ENCODE data around the gene SPRY4. TPM values are rescaled to one million over a fixed set of nuclear protein-coding genes. Genes with fewer than 3 reads are reported as not detected.

Gene SPRY4
- total RNA-seq, 3 donors from 2014 or later = 10.7 to 13.8 (median 11.6) TPM

DNA sequence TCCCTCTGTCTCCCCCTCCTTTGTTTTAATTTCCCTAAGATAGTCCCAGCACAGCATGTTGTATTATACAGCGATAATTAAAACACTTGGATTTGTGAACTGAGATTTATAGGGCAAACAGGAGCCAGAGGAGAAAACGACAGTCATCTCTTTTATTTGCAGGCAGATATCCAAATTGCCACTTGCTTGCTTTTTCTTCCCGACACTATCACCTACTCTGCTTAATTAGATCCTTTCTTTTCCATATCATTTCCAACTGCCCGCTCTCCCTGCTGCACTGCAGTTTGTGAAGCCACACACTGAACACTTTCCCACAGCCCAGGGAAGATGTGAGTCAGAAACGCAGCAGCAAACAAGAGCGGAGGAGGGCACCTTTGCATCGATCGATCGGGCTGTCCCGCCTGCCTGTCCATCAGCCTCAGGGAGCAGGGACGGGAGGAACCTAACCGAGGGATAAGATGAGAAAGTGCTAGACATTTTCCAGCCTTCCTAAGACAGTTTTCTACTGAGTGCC, 35.8 kb upstream of the SPRY4 start:
- Histone ChIP-seq H3K4me3 (no peak overlapping the region), H3K4me1 (ENCODE audit: low read depth) (peaks cover 18% of the 10 kb centered on the region), H3K36me3 (ENCODE audit: low read depth) (no peaks in the 10 kb centered on the region), H3K9me3 (no peaks in the 10 kb centered on the region)
- TF ChIP-seq, protein P1, sequence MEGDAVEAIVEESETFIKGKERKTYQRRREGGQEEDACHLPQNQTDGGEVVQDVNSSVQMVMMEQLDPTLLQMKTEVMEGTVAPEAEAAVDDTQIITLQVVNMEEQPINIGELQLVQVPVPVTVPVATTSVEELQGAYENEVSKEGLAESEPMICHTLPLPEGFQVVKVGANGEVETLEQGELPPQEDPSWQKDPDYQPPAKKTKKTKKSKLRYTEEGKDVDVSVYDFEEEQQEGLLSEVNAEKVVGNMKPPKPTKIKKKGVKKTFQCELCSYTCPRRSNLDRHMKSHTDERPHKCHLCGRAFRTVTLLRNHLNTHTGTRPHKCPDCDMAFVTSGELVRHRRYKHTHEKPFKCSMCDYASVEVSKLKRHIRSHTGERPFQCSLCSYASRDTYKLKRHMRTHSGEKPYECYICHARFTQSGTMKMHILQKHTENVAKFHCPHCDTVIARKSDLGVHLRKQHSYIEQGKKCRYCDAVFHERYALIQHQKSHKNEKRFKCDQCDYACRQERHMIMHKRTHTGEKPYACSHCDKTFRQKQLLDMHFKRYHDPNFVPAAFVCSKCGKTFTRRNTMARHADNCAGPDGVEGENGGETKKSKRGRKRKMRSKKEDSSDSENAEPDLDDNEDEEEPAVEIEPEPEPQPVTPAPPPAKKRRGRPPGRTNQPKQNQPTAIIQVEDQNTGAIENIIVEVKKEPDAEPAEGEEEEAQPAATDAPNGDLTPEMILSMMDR (IDR thresholded peaks at IDR 0.05) = no peak
- no peak for DNase-seq
- ATAC-seq = no peak
- intact Hi-C loops (cut with DNase I, micrococcal nuclease) = no loop called here

DNA sequence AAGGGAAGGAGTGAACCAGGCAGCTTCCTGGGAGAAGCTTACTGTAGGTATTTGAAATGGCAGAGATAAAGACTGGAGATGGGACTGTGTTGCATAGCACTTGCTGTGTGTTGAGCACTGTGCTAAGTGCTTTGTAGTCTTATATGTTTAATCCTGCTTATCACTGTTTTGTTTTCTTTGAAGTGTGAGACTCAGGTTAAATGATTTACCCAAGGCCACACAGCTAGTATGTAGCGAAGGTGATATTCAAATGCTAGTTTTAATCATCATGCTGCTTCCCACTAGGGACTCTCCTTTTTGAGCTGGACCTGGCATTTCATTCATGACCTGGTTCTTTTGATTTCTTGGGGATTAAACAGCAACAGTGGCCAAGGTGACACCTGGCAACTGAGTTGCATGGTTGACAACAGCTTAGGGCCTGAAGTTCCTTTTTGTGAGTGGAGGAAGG, 35.3 kb upstream of the SPRY4 start:
- ATAC-seq (no peak), DNase-seq (no peak)
- TF ChIP-seq, protein P1 (IDR thresholded peaks at IDR 0.05) = no peak
- no peaks in the 10 kb centered on the region for H3K9me3 ChIP-seq
- intact Hi-C loops (cut with DNase I, micrococcal nuclease) = no loop called here
- peaks cover 18% of the 10 kb centered on the region for H3K4me1 ChIP-seq (ENCODE audit: low read depth)
- H3K4me3 ChIP-seq = no peak overlapping the region
- no peaks in the 10 kb centered on the region for H3K36me3 ChIP-seq (ENCODE audit: low read depth)

- TF ChIP-seq, protein P1 (IDR thresholded peaks at IDR 0.05) = no peak
- Histone ChIP-seq H3K36me3 (ENCODE audit: low read depth) (no peaks in the 10 kb centered on the region), H3K4me3 (no peak overlapping the region), H3K9me3 (no peaks in the 10 kb centered on the region), H3K4me1 (ENCODE audit: low read depth) (peaks cover 18% of the 10 kb centered on the region)
- no peak for ATAC-seq
- intact Hi-C loops (cut with DNase I, micrococcal nuclease) = no loop called here
- DNase-seq = no peak
These were observed 33.8 kb upstream of the SPRY4 start for GRCh38 chr5:142358648-142359047.

DNA sequence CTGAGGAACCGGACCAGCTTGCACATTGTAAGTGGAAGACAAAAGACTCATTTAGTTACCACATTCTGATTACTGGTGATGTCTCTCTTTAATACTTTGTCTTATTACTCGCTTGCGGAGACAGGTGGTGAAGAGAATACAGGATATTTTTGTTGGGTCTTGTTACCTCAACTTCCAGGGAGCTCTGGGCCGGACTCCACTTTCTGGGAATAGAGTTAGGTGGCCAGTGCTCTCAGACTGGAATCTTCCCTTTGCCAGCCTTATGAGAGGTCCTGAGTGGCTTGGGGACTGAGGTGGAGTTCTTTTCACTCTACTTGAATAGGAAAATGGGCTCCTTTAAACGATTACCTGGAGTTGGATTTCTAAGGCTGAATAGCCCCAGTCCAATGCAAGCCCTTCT, 33.3 kb upstream of the SPRY4 start:
- Histone ChIP-seq H3K4me3 (no peak overlapping the region), H3K36me3 (ENCODE audit: low read depth) (no peaks in the 10 kb centered on the region), H3K4me1 (ENCODE audit: low read depth) (peaks cover 16% of the 10 kb centered on the region), H3K9me3 (no peaks in the 10 kb centered on the region)
- intact Hi-C loops (cut with DNase I, micrococcal nuclease) = no loop called here
- peak in 1 of 3 donors; percentile 5 for DNase-seq
- no peak for ATAC-seq
- TF ChIP-seq, protein P1 (IDR thresholded peaks at IDR 0.05) = no peak

- no peak for ATAC-seq
- DNase-seq = no peak
- H3K4me1 ChIP-seq (ENCODE audit: low read depth) = peaks cover 11% of the 10 kb centered on the region
- peak overlapping the region; percentile 30 for H3K4me3 ChIP-seq
- intact Hi-C loops (cut with DNase I, micrococcal nuclease) = no loop called here
- H3K36me3 ChIP-seq (ENCODE audit: low read depth) = no peaks in the 10 kb centered on the region
- TF ChIP-seq, protein P1 (IDR thresholded peaks at IDR 0.05) = no peak
- no peaks in the 10 kb centered on the region for H3K9me3 ChIP-seq
These were observed 32.8 kb upstream of the SPRY4 start for GRCh38 chr5:142357469-142358090.
